HEK293T (cell line): ENCODE measurements around the gene ZNF777.
"Not testable (repeated sequence)": the region's sequence is repeated elsewhere in the genome, so short reads cannot be mapped to it uniquely, and the experiment has no call there.

Experiments
- CTCF ChIA-PET: fragments of 350-600 bp; formaldehyde crosslinking; extraction: SDS; loops from one replicate; lab custom pipeline; 2021; ENCODE audit warnings: antibody characterized with exemption, inconsistent platforms; lab: Yijun Ruan, JAX
- POLR2A ChIA-PET: fragments of 350-600 bp; formaldehyde crosslinking; extraction: SDS; loops from one replicate; lab custom pipeline; 2020; ENCODE audit warnings: antibody characterized with exemption, inconsistent platforms; lab: Yijun Ruan, JAX
- DNase-seq: peaks from one replicate; pipeline ENCODE4 v3.0.0; 2012; ENCODE audit warnings: mixed read lengths; ENCODE audit errors: extremely low spot score
- ARNT ChIP-seq: fragments of 450-650 bp; IDR thresholded peaks from 2 replicates; pipeline ENCODE4 v1.6.1; 2017; ENCODE audit warnings: mild to moderate bottlenecking
- BHLHE40 ChIP-seq: fragments of 450-650 bp; IDR thresholded peaks from 2 replicates; pipeline ENCODE4 v1.6.1; 2016; ENCODE audit warnings: mild to moderate bottlenecking, moderate library complexity, borderline replicate concordance
- CTBP1 ChIP-seq: fragments of 450-650 bp; IDR thresholded peaks from 2 replicates; pipeline ENCODE4 v1.6.1; 2016; ENCODE audit warnings: borderline replicate concordance
- ELF4 ChIP-seq: fragments of 450-650 bp; IDR thresholded peaks from 2 replicates; pipeline ENCODE4 v1.6.1; 2017; ENCODE audit warnings: antibody characterized with exemption
- FOXA1 ChIP-seq: fragments of 450-650 bp; IDR thresholded peaks from 2 replicates; pipeline ENCODE4 v1.6.1; 2016; ENCODE audit warnings: mild to moderate bottlenecking
- FOXK2 ChIP-seq: fragments of 450-650 bp; IDR thresholded peaks from 2 replicates; pipeline ENCODE4 v1.6.1; 2016; ENCODE audit warnings: mild to moderate bottlenecking
- FOXM1 ChIP-seq: fragments of 450-650 bp; IDR thresholded peaks from 2 replicates; pipeline ENCODE4 v1.6.1; 2017; ENCODE audit warnings: mild to moderate bottlenecking, borderline replicate concordance
- HDGF ChIP-seq: fragments of 450-650 bp; IDR thresholded peaks from 2 replicates; pipeline ENCODE4 v1.6.1; 2017; ENCODE audit warnings: antibody characterized with exemption, borderline replicate concordance
- L3MBTL2 ChIP-seq: fragments of 450-650 bp; conservative IDR thresholded peaks from 2 replicates; pipeline ENCODE4 v1.6.1; 2016; ENCODE audit warnings: mild to moderate bottlenecking
- LEF1 ChIP-seq: fragments of 450-650 bp; IDR thresholded peaks from 2 replicates; pipeline ENCODE4 v1.6.1; 2017; ENCODE audit warnings: mild to moderate bottlenecking, borderline replicate concordance
- NFRKB ChIP-seq: fragments of 450-650 bp; IDR thresholded peaks from 2 replicates; pipeline ENCODE4 v1.6.1; 2016; ENCODE audit warnings: mild to moderate bottlenecking, moderate library complexity
- PKNOX1 ChIP-seq: fragments of 450-650 bp; IDR thresholded peaks from 2 replicates; pipeline ENCODE4 v1.6.1; 2016
- SP1 ChIP-seq: fragments of 450-650 bp; IDR thresholded peaks from 2 replicates; pipeline ENCODE4 v1.6.1; 2017
- SUZ12 ChIP-seq: fragments of 450-650 bp; IDR thresholded peaks from 2 replicates; pipeline ENCODE4 v1.6.1; 2016; ENCODE audit warnings: mild to moderate bottlenecking
- TARDBP ChIP-seq: fragments of 450-650 bp; IDR thresholded peaks from 2 replicates; pipeline ENCODE4 v1.6.1; 2016
- ZNF384 ChIP-seq: fragments of 450-650 bp; IDR thresholded peaks from 2 replicates; pipeline ENCODE4 v1.6.1; 2016

Gene ZNF777

DNA sequence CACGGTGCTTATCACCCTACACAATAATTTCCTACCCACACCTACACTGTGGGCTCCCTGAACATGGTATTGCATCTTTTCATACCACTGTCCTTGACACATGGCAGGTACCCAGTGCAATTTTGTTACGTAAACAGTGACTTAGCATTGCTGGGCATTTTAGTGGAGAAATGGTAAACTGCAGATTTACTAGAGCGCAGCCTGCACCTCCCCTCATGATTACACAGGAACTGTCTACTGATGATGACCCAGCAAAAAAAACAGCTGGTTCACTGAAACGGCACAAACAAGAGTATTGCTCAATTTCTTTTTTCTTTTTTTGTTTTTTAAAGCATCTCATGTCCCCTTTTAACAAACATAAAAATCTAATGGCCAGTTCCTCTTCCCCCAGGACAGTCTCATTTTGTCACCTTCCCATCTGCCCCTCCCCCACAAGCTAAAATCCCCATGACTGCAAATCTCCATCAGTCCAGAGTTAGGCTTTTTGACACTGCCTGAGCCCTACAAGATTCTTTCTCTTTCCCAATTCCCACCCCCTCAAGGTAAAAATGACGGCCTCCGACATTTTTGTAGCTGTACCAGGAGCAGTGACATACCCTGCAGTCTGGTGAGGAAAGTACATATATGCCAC is 34.0 kb upstream of the ZNF777 start:
- ChIA-PET CTCF (interaction anchor here (1.2 kb wide), 1 partner anchor 233 kb away, joined by 5 read pairs; the partner anchor contains the start of gene ZNF783), POLR2A (interaction anchor here (0.9 to 2.4 kb wide), 3 partner anchors 34 to 247 kb away, joined by 3 to 14 read pairs (median 6); partner anchors contain the start of gene ZNF777)
- no peak for DNase-seq
- TF ChIP-seq LEF1 = no peak
- no peak for TF ChIP-seq BHLHE40
- TF ChIP-seq NFRKB = no peak
- no peak for TF ChIP-seq ELF4
- TF ChIP-seq SUZ12 = no peak
- no peak for TF ChIP-seq FOXM1
- no peak for TF ChIP-seq TARDBP
- TF ChIP-seq ZNF384 = no peak
- TF ChIP-seq PKNOX1 = no peak
- no peak for TF ChIP-seq FOXA1
- no peak for TF ChIP-seq L3MBTL2
- no peak for TF ChIP-seq FOXK2

GRCh38 chr7:149493975-149494374 is 33.1 kb upstream of the ZNF777 start:
- CTCF ChIA-PET, POLR2A ChIA-PET, DNase-seq: not testable (repeated sequence)

GRCh38 chr7:149493366-149493765 is 32.5 kb upstream of the ZNF777 start:
- no peak for DNase-seq
- CTCF ChIA-PET = no interaction called here
- POLR2A ChIA-PET = no interaction called here
- TF ChIP-seq SUZ12 (no peak), TARDBP (no peak), CTBP1 (no peak), FOXA1 (no peak), HDGF (no peak), LEF1 (no peak), BHLHE40 (no peak), FOXM1 (no peak), PKNOX1 (no peak), ELF4 (no peak), NFRKB (no peak), SP1 (no peak), ARNT (no peak), ZNF384 (no peak), L3MBTL2 (no peak), FOXK2 (no peak)

DNA sequence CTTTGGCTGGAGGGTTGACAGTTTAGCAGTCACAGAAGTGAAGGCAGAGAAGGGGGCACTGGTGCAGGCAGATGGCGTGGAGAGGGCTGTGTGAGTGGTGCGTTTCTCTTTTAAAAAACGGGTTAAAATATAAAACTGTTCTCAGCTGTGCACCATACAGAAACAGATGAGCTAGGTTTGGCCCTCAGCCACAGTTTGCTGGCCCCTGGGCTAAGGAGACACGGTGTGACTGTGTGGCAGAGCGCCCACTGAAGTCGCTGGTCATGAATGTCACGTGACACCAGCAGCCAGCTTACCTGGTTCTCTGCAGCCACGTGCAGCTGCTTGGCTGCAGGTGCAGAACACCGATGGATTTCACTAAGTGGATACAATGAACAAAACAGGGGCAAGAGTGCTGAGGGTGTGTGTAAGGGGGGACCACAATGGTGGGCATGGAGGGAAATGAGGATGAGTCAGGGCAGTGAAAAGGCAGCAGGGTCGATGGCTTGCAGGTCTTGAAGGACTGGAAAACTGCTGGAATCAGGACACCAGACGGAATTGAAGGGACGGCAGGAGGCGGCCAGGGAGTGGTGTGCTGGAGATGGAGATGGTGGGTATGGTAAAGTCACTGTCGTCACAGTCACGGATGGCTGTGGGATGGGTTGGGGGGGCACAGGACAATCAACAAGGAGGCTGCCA is 29.4 kb upstream of the ZNF777 start:
- TF ChIP-seq BHLHE40 = no peak
- TF ChIP-seq HDGF = no peak
- no peak for TF ChIP-seq ZNF384
- TF ChIP-seq SUZ12 = no peak
- TF ChIP-seq LEF1 = no peak
- no peak for TF ChIP-seq ELF4
- TF ChIP-seq FOXK2 = no peak
- TF ChIP-seq SP1 = no peak
- no peak for TF ChIP-seq NFRKB
- TF ChIP-seq CTBP1 = no peak
- TF ChIP-seq PKNOX1 = no peak
- TF ChIP-seq FOXA1 = no peak
- TF ChIP-seq L3MBTL2 = no peak
- no peak for TF ChIP-seq TARDBP
- no peak for TF ChIP-seq ARNT
- TF ChIP-seq FOXM1 = no peak
- DNase-seq = no peak
- POLR2A ChIA-PET = no interaction called here
- CTCF ChIA-PET = no interaction called here

GRCh38 chr7:149489391-149490024 is 28.6 kb upstream of the ZNF777 start:
- CTCF ChIA-PET = no interaction called here
- POLR2A ChIA-PET = no interaction called here
- no peak for DNase-seq
- TF ChIP-seq ELF4 = no peak
- no peak for TF ChIP-seq PKNOX1
- no peak for TF ChIP-seq FOXA1
- TF ChIP-seq ZNF384 = no peak
- no peak for TF ChIP-seq FOXK2
- no peak for TF ChIP-seq SP1
- TF ChIP-seq NFRKB = no peak
- no peak for TF ChIP-seq HDGF
- TF ChIP-seq TARDBP = no peak
- TF ChIP-seq FOXM1 = no peak
- TF ChIP-seq BHLHE40 = no peak
- no peak for TF ChIP-seq SUZ12
- no peak for TF ChIP-seq L3MBTL2
- TF ChIP-seq CTBP1 = no peak
